ENCODE data around the gene SH3RF1. TPM values are rescaled to one million over a fixed set of nuclear protein-coding genes. Genes with fewer than 3 reads are reported as not detected.

The SH3RF1 gene
- total RNA-seq = 33.8 TPM
- long read RNA-seq, full-length matches to known transcripts = 7 of 32 reads
- long read RNA-seq, partial matches to known transcripts = 18 of 32 reads
- long read RNA-seq, other reads (novel, unspliced or antisense) = 7 of 32 reads

- DNase-seq (peak; percentile 94), ATAC-seq (peak; percentile 95)
- peak; percentile 32 for TF ChIP-seq CTCF (IDR thresholded peaks at IDR 0.05)
- no peaks in the 10 kb centered on the region for H3K36me3 ChIP-seq
- H3K9me3 ChIP-seq = no peaks in the 10 kb centered on the region
- intact Hi-C loops (cut with DNase I) = no loop called here
- H3K4me3 ChIP-seq = peak within 1 kb of the TSS; percentile 88
- H3K4me1 ChIP-seq = peaks cover 17% of the 10 kb centered on the region
- peak within 1 kb of the TSS; percentile 91 for H3K27ac ChIP-seq
- H3K27me3 ChIP-seq = no peaks in the 10 kb centered on the region
These were observed at the start of gene SH3RF1 for GRCh38 chr4:169270810-169271691. Gene SH3RF1 (minus strand): TSS chr4:169270956. CDS start chr4:169269212, 1,744 bp downstream.

- Histone ChIP-seq H3K27ac (no peak overlapping the region), H3K4me1 (peaks cover 12% of the 10 kb centered on the region)
These were observed 45.0 kb upstream of the SH3RF1 start for GRCh38 chr4:169315530-169316343.

GRCh38 chr4:169314906-169315305 is 44.1 kb upstream of the SH3RF1 start:
- H3K9me3 ChIP-seq = no peaks in the 10 kb centered on the region
- peak overlapping the region; percentile 2 for H3K4me3 ChIP-seq
- no peak overlapping the region for H3K27ac ChIP-seq
- ATAC-seq = peak; percentile 53
- H3K27me3 ChIP-seq = no peaks in the 10 kb centered on the region
- peak; percentile 78 for DNase-seq
- H3K4me1 ChIP-seq = peaks cover 12% of the 10 kb centered on the region
- no peaks in the 10 kb centered on the region for H3K36me3 ChIP-seq
- no peak for TF ChIP-seq CTCF (IDR thresholded peaks at IDR 0.05)
- intact Hi-C loops (cut with DNase I) = no loop called here

More at GRCh38 chr4:169315530-169316343, 45.0 kb upstream of the SH3RF1 start:
- ATAC-seq (peak; percentile 47), DNase-seq (no peak)
- intact Hi-C loops (cut with DNase I) = no loop called here
- Histone ChIP-seq H3K36me3 (no peaks in the 10 kb centered on the region), H3K4me3 (no peak overlapping the region), H3K9me3 (no peaks in the 10 kb centered on the region), H3K27me3 (no peaks in the 10 kb centered on the region)
- no peak for TF ChIP-seq CTCF (IDR thresholded peaks at IDR 0.05)

GRCh38 chr4:169313732-169314131 is 43.0 kb upstream of the SH3RF1 start:
- no peak overlapping the region for H3K4me3 ChIP-seq
- intact Hi-C loops (cut with DNase I) = no loop called here
- H3K9me3 ChIP-seq = no peaks in the 10 kb centered on the region
- DNase-seq (no peak), ATAC-seq (no peak)
- H3K36me3 ChIP-seq = no peaks in the 10 kb centered on the region
- H3K27ac ChIP-seq = no peak overlapping the region
- peaks cover 12% of the 10 kb centered on the region for H3K4me1 ChIP-seq
- H3K27me3 ChIP-seq = no peaks in the 10 kb centered on the region
- TF ChIP-seq CTCF (IDR thresholded peaks at IDR 0.05) = no peak

- Histone ChIP-seq H3K4me1 (peaks cover 12% of the 10 kb centered on the region), H3K9me3 (no peaks in the 10 kb centered on the region), H3K36me3 (no peaks in the 10 kb centered on the region), H3K27me3 (no peaks in the 10 kb centered on the region), H3K4me3 (no peak overlapping the region), H3K27ac (no peak overlapping the region)
- TF ChIP-seq CTCF (IDR thresholded peaks at IDR 0.05) = no peak
- DNase-seq (no peak), ATAC-seq (no peak)
- intact Hi-C loops (cut with DNase I) = no loop called here
These were observed 42.1 kb upstream of the SH3RF1 start for GRCh38 chr4:169312690-169313422.

Measured in upper lobe of right lung (tissue), 1 donor.